Tibial artery (tissue), 4 donors: ENCODE results near the gene TEDC1.

ENCODE experiments used
- DNase-seq, 2 donors: peaks; one replicate each; pipeline ENCODE4 v3.0.0-alpha.2; 2019
- H3K27ac ChIP-seq, 2 donors: fragments of 200-600 bp; sonication (generic) in 1 of 2; 1 replicate in 1 of 2; 2 replicates in 1 of 2; pipeline ENCODE4 v1.5.1; 2018 to 2019; ENCODE audit warnings: mild to moderate bottlenecking in 1 of 2
- H3K27me3 ChIP-seq, 2 donors: fragments of 200-600 bp; sonication (generic) in 1 of 2; one replicate each; pipeline versions ENCODE4 v1.5.1 to v1.6.0; 2016 to 2019
- H3K36me3 ChIP-seq, 3 donors: fragments of 200-600 bp; sonication (generic) in 2 of 3; one replicate each; pipeline ENCODE4 v1.5.1; 2016 to 2019; ENCODE audit warnings: mild to moderate bottlenecking in 2 of 3
- H3K4me1 ChIP-seq, 4 donors: fragments of 200-600 bp; sonication (generic) in 2 of 4; 1 replicate in 3 of 4; 2 replicates in 1 of 4; pipeline ENCODE4 v1.5.1; 2016 to 2019
- H3K4me3 ChIP-seq, 2 donors: fragments of 200-600 bp; sonication (generic) in 1 of 2; 1 replicate in 1 of 2; 2 replicates in 1 of 2; pipeline ENCODE4 v1.5.1; 2018 to 2019; ENCODE audit warnings: mild to moderate bottlenecking in 2 of 2
- H3K9me3 ChIP-seq, 3 donors: fragments of 200-600 bp; sonication (generic) in 1 of 3; one replicate each; pipeline ENCODE4 v1.5.1; 2016 to 2019
- intact Hi-C: fragments of 100-400 bp; cut with DNase I; formaldehyde crosslinking; loops from one replicate; pipeline ENCODE4 v1.15.0; 2023; ENCODE audit warnings: low total_unique reads
- TF ChIP-seq, protein P1 (sequence below), 2 experiments: fragments of 200-600 bp in 1 of 2; fragments of 450-650 bp in 1 of 2; IDR thresholded peaks; one replicate each; pipeline ENCODE4 v1.5.1; 2017 to 2019; ENCODE audit warnings: antibody characterized with exemption in 2 of 2, mild to moderate bottlenecking in 1 of 2, moderate library complexity in 1 of 2

Gene TEDC1

GRCh38 chr14:105533811-105534498 is 42.9 kb downstream of the TEDC1 start:
- peak in 1 of 2 donors; percentile 42 for DNase-seq
- Histone ChIP-seq H3K36me3 (peaks cover 0 to 8% (median 4%) of the 10 kb centered on the region in 3 donors), H3K27me3 (peaks cover 0 to 88% of the 10 kb centered on the region in 2 donors), H3K4me1 (peaks cover 0 to 13% (median 6%) of the 10 kb centered on the region in 4 donors), H3K9me3 (no peaks in the 10 kb centered on the region), H3K27ac (no peak overlapping the region), H3K4me3 (no peak overlapping the region)
- intact Hi-C loops = no loop called here
- TF ChIP-seq, protein P1, sequence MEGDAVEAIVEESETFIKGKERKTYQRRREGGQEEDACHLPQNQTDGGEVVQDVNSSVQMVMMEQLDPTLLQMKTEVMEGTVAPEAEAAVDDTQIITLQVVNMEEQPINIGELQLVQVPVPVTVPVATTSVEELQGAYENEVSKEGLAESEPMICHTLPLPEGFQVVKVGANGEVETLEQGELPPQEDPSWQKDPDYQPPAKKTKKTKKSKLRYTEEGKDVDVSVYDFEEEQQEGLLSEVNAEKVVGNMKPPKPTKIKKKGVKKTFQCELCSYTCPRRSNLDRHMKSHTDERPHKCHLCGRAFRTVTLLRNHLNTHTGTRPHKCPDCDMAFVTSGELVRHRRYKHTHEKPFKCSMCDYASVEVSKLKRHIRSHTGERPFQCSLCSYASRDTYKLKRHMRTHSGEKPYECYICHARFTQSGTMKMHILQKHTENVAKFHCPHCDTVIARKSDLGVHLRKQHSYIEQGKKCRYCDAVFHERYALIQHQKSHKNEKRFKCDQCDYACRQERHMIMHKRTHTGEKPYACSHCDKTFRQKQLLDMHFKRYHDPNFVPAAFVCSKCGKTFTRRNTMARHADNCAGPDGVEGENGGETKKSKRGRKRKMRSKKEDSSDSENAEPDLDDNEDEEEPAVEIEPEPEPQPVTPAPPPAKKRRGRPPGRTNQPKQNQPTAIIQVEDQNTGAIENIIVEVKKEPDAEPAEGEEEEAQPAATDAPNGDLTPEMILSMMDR (IDR thresholded peaks at IDR 0.05) = no peak

DNA sequence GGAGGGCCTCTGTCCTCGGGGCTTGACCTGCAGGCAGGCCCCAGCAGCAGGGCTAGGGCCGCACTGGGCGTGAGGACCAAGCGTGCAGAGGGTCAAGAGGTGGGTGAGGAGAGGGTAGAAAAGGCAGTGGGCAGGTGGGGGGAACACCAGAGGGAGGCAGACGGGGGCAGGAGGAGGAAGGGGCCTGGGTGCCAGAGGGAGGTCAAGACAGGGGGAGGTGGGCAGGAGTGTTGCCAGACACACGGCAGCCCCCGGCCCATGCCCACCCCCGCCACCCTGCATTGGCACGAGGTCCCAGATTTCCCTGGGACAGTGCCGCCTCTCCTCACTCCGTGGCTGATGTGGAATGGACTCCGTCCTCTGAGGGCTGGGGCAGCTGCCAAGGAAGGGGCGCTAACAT is 43.5 kb downstream of the TEDC1 start:
- peaks cover 0 to 84% of the 10 kb centered on the region in 2 donors for H3K27me3 ChIP-seq
- peak in 1 of 2 donors; percentile 47 for DNase-seq
- H3K4me3 ChIP-seq = no peak overlapping the region
- no peaks in the 10 kb centered on the region for H3K9me3 ChIP-seq
- TF ChIP-seq, protein P1 (IDR thresholded peaks at IDR 0.05) = no peak
- H3K36me3 ChIP-seq = peaks cover 0 to 3% (median 2%) of the 10 kb centered on the region in 3 donors
- no peak overlapping the region for H3K27ac ChIP-seq
- H3K4me1 ChIP-seq = peaks cover 0 to 6% (median 2%) of the 10 kb centered on the region in 4 donors
- intact Hi-C loops = no loop called here

DNA sequence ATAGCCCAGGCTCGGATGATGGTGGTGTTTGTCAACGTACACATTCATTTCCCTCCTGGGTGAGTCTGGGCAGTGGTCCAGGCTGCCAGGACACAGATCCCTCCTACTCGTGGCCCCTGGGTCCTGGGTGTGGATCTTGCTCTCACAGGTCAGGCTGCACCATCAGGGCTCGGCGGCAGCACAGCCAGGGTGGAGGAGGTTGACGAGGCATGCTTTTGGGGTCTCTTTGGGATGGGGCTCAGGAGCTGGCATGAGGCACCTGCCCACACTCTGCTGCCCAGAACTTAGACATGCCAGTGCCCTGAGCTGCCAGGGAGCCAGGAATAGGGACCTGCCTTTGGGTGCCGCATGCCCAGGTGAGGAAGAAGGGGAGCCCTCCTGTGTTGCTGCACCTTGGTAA is 45.0 kb downstream of the TEDC1 start:
- Histone ChIP-seq H3K27ac (no peak overlapping the region), H3K9me3 (no peaks in the 10 kb centered on the region), H3K27me3 (peaks cover 0 to 69% of the 10 kb centered on the region in 2 donors), H3K4me3 (no peak overlapping the region), H3K4me1 (peaks cover 0 to 6% (median 2%) of the 10 kb centered on the region in 4 donors), H3K36me3 (no peaks in the 10 kb centered on the region)
- intact Hi-C loops = no loop called here
- peak in 1 of 2 donors; percentile 44 for DNase-seq
- TF ChIP-seq, protein P1 (IDR thresholded peaks at IDR 0.05) = no peak

DNA sequence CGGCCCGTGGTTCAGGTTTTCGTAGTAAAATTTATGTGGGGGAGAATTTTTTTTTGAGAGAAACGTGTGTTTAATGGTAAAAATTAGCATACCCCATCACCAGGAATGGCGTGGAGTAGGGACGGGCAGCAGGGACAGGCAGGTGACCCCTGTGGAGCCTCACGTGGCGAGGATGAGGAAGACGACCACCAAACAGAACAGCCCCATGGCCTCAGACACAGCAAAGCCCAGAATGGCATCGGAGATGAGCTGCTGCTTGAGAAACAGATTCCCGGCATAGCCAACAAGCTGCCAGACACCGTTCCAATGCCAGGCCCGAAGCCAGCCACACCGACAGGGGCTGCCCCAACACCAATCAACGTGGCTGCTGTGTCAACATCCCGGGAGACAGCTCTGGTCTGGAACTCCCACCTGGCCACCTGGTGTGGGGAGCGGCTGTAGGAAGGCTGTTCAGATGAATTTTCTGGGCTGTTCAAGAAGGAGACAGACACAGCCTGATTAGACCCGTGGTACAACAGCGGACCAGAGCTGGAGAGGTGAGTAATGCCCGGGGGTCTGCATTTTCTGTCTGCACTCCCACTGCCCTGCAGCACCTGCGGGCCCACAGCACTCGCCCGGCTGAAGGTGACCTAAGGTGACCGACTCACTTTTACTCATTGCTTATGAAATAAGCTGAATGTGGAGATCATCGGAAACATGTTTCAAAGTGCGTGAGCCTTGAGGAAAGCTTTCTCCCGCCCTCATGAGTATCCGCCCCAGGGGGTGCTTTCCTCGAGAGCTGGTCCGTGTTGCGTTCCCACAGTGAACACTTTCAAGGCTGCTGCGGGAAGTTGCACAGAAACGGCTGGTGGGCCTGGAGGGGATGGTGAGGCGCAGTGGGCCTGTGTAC is 45.9 kb downstream of the TEDC1 start:
- no peak overlapping the region for H3K27ac ChIP-seq

More for the DNA sequence above, 45.9 kb downstream of the TEDC1 start:
- TF ChIP-seq, protein P1 (IDR thresholded peaks at IDR 0.05) = no peak
- Histone ChIP-seq H3K36me3 (no peaks in the 10 kb centered on the region), H3K4me1 (peaks cover 0 to 6% (median 2%) of the 10 kb centered on the region in 4 donors), H3K9me3 (no peaks in the 10 kb centered on the region), H3K27me3 (peaks cover 0 to 64% of the 10 kb centered on the region in 2 donors), H3K4me3 (no peak overlapping the region)
- intact Hi-C loops = no loop called here
- peak in 1 of 2 donors; percentile 61 for DNase-seq
